GM08714 (cell line): ENCODE results near the gene SLC38A9.
"Not testable (repeated sequence)": the region's sequence is repeated elsewhere in the genome, so short reads cannot be mapped to it uniquely, and the experiment has no call there.

Experiments used
- H3K4me3 ChIP-seq: fragments of 200-500 bp; sonication (Bioruptor generic); 2 replicates; pipeline ENCODE4 v1.5.1; 2014; ENCODE audit warnings: mild to moderate bottlenecking, low read length, inconsistent platforms
- ZNF274 ChIP-seq: IDR thresholded peaks from 2 replicates; pipeline ENCODE4 v1.6.1; 2012; ENCODE audit warnings: mild to moderate bottlenecking, low read depth, low read length

The SLC38A9 gene, protein sequence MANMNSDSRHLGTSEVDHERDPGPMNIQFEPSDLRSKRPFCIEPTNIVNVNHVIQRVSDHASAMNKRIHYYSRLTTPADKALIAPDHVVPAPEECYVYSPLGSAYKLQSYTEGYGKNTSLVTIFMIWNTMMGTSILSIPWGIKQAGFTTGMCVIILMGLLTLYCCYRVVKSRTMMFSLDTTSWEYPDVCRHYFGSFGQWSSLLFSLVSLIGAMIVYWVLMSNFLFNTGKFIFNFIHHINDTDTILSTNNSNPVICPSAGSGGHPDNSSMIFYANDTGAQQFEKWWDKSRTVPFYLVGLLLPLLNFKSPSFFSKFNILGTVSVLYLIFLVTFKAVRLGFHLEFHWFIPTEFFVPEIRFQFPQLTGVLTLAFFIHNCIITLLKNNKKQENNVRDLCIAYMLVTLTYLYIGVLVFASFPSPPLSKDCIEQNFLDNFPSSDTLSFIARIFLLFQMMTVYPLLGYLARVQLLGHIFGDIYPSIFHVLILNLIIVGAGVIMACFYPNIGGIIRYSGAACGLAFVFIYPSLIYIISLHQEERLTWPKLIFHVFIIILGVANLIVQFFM

DNA sequence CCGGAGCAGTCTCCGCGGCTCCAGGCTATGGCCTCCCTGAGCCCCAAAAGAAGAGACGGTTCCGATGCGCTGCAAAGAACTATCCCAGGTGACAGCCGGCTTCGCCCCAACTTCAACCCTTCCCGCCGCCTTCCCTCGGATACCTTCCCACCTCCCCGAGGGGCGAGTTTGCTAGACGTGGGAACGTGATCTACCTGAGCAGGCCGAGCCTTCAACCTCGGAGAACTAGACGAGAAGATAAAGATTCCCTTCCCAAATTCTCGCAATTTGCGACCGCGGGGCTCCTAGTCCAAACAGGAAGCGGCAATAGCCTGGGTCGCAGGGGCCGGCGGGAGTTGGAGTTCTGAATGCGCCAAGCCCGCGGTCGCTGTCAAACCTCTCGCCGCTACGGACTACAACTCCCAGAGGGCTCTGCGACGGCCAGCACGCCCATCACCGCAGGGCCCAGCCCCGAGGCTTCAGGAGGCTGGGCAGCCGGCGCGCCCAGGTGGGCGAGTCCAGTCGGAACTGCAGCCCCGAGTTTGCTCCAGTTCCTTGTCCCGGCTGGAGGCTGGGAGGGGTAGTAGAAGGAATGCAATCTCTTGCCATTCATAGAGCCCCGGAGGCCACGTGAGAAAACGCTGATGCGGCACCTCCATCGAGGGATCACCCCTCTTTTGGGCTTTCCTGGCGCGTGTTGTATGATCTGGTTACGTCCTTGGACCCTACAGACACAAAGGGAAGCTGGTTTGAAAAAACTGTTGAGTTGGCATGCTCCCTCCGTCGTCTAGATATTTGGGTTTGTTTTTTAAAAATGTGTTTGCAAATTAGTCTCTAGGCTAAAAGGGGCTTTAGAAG is at the start of gene SLC38A9:
TSS of gene SLC38A9 (minus strand) at position 302 of the 837 bp plus-strand sequence. CDS start 14,366 bp downstream, outside the sequence.
- no peak for TF ChIP-seq ZNF274
- peak within 1 kb of the TSS; percentile 90 for H3K4me3 ChIP-seq

DNA sequence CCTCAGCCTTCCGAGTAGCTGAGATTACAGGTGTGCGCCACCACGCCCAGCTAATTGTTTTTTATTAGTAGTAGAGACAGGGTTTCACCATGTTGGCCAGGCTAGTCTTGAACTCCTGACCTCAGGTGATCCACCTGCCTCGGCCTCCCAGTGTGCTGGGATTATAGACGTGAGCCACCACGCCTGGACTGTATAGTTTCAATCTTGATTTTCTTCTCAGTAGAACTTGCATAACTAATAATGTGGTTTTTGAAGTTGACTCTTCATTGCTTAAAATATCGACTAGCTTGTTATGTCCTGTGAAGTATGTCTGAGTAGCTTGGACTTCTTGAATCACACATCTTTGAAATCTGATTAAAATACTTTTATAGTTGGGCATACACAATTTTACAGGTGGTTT is 49.6 kb upstream of the SLC38A9 start:
- not testable (repeated sequence) for H3K4me3 ChIP-seq

DNA sequence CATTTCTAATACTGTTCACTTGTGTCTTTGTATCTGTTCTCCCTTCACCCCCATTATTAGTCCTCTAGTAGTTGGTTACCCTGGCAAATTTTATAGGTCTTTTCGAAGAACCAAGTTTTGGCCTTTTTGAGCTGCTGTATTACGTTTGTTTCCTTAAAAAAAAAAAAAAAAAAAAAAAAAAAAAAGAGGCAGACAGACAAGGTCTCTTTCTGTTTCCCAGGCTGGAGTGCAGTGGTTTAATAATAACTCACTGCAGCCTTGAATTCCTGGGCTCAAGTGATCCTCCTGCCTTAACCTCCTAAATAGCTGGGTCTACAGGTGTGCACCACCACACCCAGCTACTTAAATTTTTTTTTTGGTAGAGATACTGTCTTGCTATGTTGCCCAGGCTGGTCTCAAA is 46.6 kb upstream of the SLC38A9 start:
- H3K4me3 ChIP-seq: no peak overlapping the region
- TF ChIP-seq ZNF274: no peak

DNA sequence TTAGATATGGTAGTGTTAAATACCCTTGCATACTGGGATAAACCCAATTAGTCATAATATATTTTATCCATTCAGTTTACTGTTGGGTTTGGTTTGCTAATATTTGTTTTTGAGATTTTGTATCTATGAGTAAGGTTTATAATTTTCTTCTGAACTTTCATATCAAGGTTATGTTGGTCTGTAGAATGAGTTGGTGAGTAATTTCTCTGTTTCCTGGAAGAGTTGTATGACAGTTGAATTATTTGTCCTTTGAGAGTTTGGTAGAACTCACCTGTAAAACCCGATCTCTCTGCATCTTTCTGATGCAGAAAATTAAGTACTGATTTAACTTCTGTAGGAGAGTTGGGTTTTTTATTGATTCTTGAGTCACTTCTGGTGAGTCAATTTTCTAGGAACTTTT is 46.1 kb upstream of the SLC38A9 start:
- no peak for TF ChIP-seq ZNF274

DNA sequence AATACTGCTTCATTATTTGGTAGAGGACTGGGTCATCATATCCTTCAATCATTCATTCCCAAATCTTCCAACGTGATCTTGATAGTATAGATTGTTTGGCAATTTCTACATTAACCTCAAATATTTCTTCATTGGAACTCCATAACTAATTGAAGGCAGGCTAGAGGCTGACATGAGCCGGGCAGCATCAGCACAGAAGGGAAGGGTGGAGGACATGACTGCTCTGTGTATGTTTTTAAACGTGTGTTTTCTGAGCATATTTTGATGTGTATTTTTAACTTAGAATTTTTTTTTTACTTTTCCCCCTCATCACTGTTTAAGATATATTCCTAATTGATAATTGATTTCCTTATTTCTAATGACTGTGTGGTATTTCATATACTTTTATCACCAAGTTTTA is 38.4 kb upstream of the SLC38A9 start:
- TF ChIP-seq ZNF274: no peak

More for the DNA sequence above, 46.1 kb upstream of the SLC38A9 start:
- H3K4me3 ChIP-seq: no peak overlapping the region

DNA sequence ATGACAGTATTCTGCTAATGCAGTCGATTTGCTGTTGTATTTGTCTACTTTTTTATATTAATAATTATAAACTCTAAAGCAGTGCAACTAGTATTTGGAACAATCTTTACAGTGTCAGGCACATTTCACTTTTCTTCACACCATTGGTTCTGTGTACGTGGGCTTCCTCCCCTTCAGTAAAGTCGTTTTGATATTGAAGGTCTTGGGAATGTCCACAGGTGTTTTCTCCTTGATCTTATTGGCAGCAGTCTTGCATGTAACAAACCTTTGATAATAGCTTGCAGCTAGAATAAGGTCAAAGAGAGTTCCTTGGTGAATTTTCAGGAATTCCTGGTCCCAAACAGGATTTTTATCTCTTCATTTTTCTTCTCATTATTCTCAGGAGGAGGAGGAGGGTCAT is 37.9 kb upstream of the SLC38A9 start:
- no peak for TF ChIP-seq ZNF274
- H3K4me3 ChIP-seq: no peak overlapping the region

More for the DNA sequence above, 38.4 kb upstream of the SLC38A9 start:
- no peak overlapping the region for H3K4me3 ChIP-seq

DNA sequence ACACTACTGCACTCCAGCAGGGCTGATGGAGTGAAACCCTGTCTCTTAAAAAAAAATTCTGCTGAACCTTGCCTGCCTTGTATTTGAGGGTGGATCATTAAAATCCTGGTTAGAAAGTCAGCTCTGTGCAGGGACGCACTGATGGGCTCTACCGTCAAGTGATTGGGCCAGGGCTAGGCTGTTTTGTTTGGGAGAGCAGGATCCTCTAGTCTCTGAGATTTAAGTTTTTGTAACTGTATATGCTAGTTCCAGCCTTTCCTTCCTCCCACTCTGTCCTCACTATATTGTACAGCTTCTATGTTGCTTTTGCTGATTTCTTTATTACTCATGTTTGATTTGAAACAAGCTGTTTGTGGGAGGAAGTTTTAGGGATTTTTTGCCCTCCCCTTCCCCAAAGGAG is 37.3 kb upstream of the SLC38A9 start:
- no peak overlapping the region for H3K4me3 ChIP-seq
- TF ChIP-seq ZNF274: no peak

DNA sequence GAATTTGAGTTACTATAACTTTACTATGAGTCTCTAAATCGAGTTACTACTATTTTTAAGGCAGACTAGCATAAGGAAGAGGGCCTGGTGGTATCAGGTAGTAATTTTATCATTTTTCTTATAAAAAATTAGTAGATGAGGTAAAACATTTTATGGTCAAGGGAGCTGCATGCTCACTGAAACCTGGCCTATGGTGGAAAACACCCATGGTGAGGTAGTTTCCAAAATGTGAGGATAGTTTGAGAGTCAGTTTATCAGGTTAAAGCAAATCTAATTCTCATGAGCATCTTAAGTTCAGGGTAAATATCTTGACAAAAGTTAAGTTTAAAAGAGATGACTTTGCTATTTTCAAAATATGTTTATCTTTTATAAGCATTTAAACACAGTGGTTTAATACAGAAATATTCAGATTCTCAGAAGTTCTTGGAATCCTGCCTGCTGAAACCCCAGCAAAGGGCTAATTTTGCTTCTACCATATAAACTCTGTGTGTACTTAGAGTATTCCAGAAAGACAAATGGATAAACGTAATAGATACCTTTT is 35.7 kb upstream of the SLC38A9 start:
- no peak for TF ChIP-seq ZNF274
- H3K4me3 ChIP-seq: no peak overlapping the region

DNA sequence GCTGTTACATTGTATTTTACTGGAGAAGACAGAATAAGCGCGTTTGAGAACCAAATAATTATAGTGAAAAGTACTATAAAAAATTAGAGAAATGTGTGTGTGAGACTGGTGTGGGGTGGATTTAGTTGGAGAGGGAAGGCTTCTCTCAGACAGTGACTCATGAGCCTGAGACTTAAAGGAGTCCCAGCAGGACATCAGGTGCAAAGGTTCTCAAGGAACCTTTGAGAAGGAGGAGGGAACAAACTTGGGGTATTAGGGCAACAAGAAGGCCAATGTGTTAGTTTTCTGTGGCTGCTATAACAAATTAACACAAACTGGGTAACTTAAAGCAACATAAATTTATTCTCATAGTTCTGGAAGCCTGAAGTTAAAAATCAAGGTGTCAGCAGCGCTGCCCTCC is 30.7 kb upstream of the SLC38A9 start:
- no peak overlapping the region for H3K4me3 ChIP-seq
- TF ChIP-seq ZNF274: no peak

DNA sequence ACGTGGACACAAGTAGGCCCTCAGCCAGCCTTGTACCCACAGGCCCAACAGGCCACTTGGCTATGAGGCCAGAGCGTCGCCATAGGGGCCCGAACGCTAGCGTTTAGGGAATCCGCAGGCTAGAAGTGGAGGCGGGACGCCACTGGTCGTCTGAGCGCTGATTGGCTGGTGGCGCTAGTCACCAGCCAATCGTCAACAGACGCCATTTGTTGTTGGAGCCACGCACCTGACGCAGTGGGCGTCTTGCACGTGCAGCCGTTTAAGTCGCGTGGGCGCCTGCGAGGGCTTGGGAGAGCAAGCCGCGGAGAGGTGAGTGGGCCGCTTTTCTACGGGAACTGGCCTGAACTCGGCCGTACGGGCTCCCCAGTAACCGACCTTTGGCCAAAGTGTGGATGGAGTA is 25.7 kb upstream of the SLC38A9 start, which contains the start of gene DDX4:
TSS of gene DDX4 (plus strand) at position 269 of the 400 bp plus-strand sequence. CDS start 903 bp downstream, outside the sequence.
- no peak for TF ChIP-seq ZNF274
- no peak within 1 kb of the TSS for H3K4me3 ChIP-seq

DNA sequence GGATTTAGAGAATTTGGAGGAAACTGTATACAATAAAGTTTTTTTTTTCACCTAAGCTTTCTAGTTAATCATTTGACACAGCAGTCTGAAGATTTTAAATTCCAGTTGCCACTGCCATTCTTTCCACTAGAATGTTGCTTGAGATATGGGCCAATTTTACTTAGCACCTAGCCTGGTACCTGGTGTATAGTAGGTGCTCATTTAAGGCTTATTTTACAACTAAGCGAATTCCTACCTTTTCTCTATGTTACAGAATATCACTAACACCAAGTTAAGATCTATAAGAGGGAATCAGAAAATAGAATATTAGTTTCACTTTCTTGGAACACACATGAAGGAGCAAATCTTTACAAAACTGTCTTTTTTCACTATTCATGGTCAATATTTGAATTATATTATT is 22.5 kb upstream of the SLC38A9 start:
- no peak overlapping the region for H3K4me3 ChIP-seq
- no peak for TF ChIP-seq ZNF274

DNA sequence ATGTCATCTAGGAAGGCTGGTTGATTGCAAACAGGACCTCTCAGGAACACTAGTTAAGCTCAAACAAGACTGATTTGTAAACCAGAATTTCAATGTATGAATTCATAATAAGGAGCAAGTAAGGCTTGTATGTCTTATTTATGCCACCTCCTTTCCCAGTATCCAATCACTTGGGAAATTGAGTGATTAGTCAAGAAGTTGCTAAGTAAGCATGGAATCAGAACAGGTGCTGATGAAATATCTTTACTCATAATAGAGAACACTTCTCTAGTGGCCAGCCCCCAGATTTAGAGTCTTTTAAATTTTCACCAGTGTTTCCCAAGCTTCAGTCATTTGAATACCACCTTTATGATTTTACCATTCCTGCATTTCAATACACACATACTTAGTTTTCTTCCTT is 20.5 kb upstream of the SLC38A9 start:
- no peak for TF ChIP-seq ZNF274
- H3K4me3 ChIP-seq: no peak overlapping the region

DNA sequence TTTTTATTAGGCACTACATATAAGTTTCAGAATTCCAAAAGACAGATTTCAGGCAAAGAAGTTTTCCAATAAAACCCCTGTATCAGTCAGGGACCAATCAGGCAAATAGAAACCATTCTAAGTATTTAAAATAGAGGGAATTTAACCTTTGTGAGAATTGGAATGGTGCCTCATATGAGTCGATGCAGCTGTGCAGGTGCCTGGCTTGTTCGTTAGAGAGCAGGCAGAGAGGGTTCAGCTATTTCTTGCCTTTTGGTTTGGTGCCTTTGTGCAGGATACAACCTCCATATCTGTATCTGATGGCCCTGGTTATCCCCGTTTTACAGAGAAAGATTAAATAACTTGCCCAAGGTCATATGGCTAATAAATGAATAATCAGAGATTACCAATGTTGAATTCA is 19.7 kb upstream of the SLC38A9 start:
- H3K4me3 ChIP-seq: no peak overlapping the region
- no peak for TF ChIP-seq ZNF274

DNA sequence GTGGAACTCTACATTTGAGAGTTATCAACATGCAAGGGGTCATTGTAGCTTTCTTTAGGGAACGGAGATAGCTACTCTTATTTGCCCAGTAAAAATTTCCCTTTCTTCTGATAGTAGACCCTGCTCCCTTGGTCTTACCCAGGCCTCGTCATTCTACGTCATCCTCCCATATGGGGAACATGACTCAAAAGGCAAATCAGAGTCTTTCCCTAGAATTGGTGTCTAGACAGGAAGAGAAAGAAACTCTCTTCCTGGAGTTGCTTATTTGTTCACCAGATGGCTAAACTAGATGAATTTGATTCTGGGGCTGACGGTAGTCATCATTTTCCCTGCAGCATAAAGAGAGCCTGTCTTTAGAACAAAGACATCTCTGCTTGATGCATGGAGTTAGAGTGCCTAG is 12.2 kb upstream of the SLC38A9 start:
- no peak overlapping the region for H3K4me3 ChIP-seq
- no peak for TF ChIP-seq ZNF274
